ENCODE data around the gene ATP2A3.

ATP2A3 gene

DNA sequence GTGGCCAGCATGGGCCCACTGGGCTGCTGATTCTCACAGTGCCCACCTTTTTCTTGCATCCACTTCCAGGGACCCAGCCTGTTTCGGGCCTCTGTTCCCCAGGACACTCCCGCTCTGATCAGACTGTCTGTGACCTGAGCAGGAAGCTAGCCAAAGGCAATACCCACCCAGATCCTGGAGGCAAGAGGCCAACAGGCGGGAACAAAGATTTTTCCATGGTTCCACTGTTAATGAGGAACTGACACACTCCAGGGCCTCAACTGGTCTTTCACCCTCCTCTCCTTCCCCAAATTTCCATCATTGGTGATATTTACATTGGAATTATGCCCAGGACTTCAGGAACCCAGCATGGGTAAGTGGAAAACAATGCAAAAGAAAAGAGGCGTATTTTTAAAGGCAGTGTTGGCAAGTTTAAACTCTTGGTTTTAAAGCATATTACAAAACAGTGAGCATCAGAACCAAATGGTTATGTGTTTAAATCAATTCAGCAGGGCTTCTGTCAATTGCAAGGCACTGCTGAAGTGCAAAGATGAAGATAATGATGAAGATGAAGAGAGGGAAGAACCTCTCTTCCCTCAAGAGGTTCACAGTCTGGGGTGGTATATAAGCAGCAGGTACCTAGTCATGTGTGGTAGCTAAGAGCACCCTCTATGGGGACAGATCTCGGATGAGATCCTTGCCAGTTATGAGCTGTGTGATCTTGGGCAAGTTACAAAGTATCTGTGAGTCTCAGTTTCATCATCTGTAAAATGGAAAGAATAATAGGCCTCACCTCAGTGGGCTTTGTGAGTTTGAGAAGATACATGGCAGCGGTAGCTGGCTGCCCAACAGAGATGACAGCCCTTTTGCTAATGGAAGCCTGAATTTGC lies 14.4 kb upstream of the ATP2A3 start:
- no peaks in the 10 kb centered on the region for H3K9me3 ChIP-seq (ENCODE audit: control insufficient read depth, low read length)
- no peak overlapping the region for H2AFZ ChIP-seq
- no peak overlapping the region for H3K4me3 ChIP-seq (ENCODE audit: low read depth, low read length)
- H3K9ac ChIP-seq, result no peak overlapping the region
- H3K36me3 ChIP-seq (ENCODE audit: control insufficient read depth, insufficient read depth, low read length), result peaks cover 2% of the 10 kb centered on the region
- TF ChIP-seq, protein P1, sequence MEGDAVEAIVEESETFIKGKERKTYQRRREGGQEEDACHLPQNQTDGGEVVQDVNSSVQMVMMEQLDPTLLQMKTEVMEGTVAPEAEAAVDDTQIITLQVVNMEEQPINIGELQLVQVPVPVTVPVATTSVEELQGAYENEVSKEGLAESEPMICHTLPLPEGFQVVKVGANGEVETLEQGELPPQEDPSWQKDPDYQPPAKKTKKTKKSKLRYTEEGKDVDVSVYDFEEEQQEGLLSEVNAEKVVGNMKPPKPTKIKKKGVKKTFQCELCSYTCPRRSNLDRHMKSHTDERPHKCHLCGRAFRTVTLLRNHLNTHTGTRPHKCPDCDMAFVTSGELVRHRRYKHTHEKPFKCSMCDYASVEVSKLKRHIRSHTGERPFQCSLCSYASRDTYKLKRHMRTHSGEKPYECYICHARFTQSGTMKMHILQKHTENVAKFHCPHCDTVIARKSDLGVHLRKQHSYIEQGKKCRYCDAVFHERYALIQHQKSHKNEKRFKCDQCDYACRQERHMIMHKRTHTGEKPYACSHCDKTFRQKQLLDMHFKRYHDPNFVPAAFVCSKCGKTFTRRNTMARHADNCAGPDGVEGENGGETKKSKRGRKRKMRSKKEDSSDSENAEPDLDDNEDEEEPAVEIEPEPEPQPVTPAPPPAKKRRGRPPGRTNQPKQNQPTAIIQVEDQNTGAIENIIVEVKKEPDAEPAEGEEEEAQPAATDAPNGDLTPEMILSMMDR (IDR thresholded peaks at IDR 0.05), result no peak
- no peaks in the 10 kb centered on the region for H3K79me2 ChIP-seq
- no peaks in the 10 kb centered on the region for H3K4me1 ChIP-seq
- H3K27me3 ChIP-seq (ENCODE audit: control insufficient read depth, insufficient read depth, low read length), result no peaks in the 10 kb centered on the region
- H3K4me2 ChIP-seq (ENCODE audit: low read length), result no peak overlapping the region
- H3K27ac ChIP-seq, result peak overlapping the region; percentile 19

DNA sequence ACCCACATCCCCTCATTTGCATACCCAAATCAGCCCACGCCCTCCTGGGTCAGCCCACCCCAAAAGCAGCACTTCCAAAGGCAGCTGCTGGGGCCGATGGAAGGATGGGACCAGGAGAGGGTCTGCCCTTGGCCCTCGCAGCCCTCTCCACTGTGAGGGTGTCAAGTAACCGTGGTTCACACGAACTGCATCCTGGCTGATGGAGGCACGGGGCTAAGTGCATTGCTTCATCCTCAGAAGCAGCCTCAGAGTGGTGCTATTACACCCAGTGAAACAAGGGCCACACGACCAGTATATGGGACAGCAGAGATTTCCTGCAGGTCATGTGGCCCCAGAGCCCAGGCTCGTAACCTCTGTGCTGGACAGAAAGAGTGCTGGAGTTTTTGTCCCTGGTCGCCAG lies 13.2 kb upstream of the ATP2A3 start:
- no peak overlapping the region for H3K27ac ChIP-seq
- no peak overlapping the region for H3K4me3 ChIP-seq (ENCODE audit: low read depth, low read length)
- H2AFZ ChIP-seq, result no peak overlapping the region
- H3K36me3 ChIP-seq (ENCODE audit: control insufficient read depth, insufficient read depth, low read length), result peaks cover 2% of the 10 kb centered on the region
- TF ChIP-seq, protein P1 (IDR thresholded peaks at IDR 0.05), result no peak
- H3K9me3 ChIP-seq (ENCODE audit: control insufficient read depth, low read length), result no peaks in the 10 kb centered on the region
- no peaks in the 10 kb centered on the region for H3K4me1 ChIP-seq
- no peaks in the 10 kb centered on the region for H3K27me3 ChIP-seq (ENCODE audit: control insufficient read depth, insufficient read depth, low read length)
- H3K79me2 ChIP-seq, result no peaks in the 10 kb centered on the region
- no peak overlapping the region for H3K9ac ChIP-seq
- H3K4me2 ChIP-seq (ENCODE audit: low read length), result no peak overlapping the region

DNA sequence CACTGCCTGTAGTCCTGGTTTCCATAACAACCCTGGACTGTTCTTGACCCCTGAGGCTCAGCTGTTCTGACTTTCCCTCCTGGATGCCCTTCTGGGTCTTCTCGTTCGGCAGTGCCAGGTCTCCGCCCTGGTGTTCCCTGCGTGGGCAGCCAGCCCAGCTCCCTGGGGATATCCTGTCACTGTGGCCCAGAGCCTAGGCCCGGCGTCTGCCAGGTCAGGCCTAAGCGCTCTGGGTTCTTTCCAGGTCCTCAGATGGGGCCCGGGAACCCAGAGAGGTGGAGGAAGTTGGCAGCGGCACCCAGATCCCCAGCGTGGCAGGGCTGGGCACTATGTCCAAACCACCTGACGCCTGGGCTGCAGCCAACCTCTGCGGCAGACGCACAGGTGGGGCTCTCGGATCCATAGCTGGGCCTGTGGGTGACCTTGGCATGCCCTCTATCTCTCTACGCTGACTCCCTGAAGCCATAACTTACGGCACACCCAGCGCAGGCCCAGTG lies 12.5 kb upstream of the ATP2A3 start:
- Histone ChIP-seq H3K4me1 (no peaks in the 10 kb centered on the region), H3K9me3 (ENCODE audit: control insufficient read depth, low read length) (no peaks in the 10 kb centered on the region), H3K4me3 (ENCODE audit: low read depth, low read length) (no peak overlapping the region), H3K36me3 (ENCODE audit: control insufficient read depth, insufficient read depth, low read length) (peaks cover 2% of the 10 kb centered on the region), H3K9ac (no peak overlapping the region), H3K27me3 (ENCODE audit: control insufficient read depth, insufficient read depth, low read length) (no peaks in the 10 kb centered on the region), H3K27ac (no peak overlapping the region), H3K79me2 (no peaks in the 10 kb centered on the region), H3K4me2 (ENCODE audit: low read length) (peak overlapping the region; percentile 1), H2AFZ (no peak overlapping the region)
- TF ChIP-seq, protein P1 (IDR thresholded peaks at IDR 0.05), result no peak

DNA sequence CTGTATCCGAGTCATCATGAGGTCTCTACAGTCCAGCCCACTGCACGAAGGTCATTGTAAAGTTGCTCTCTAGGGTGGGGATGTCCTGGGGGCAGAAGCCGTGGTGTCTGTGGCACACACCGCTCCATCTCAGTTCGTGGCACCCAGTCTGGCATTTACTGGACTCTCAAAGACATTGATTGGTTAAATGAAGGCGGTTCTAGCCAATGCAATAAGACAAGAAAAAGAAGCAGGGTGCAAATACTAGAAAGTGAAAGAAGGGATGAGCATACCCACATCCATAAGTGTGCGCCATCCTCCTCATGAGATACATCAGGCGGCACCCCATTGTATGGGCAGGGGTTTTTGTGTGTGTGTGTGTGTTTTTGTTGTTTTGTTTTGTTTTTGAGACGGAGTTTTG lies 10.7 kb upstream of the ATP2A3 start:
- Histone ChIP-seq H3K9ac (no peak overlapping the region), H3K4me3 (ENCODE audit: low read depth, low read length) (no peak overlapping the region), H3K27me3 (ENCODE audit: control insufficient read depth, insufficient read depth, low read length) (no peaks in the 10 kb centered on the region), H3K79me2 (no peaks in the 10 kb centered on the region), H3K36me3 (ENCODE audit: control insufficient read depth, insufficient read depth, low read length) (peaks cover 2% of the 10 kb centered on the region), H2AFZ (no peak overlapping the region), H3K4me1 (no peaks in the 10 kb centered on the region), H3K4me2 (ENCODE audit: low read length) (no peak overlapping the region), H3K27ac (no peak overlapping the region), H3K9me3 (ENCODE audit: control insufficient read depth, low read length) (no peaks in the 10 kb centered on the region)
- TF ChIP-seq, protein P1 (IDR thresholded peaks at IDR 0.05), result no peak

Data from parathyroid adenoma (tissue), 2 donors.